ENCODE results near the gene GPR141.

Gene GPR141

DNA sequence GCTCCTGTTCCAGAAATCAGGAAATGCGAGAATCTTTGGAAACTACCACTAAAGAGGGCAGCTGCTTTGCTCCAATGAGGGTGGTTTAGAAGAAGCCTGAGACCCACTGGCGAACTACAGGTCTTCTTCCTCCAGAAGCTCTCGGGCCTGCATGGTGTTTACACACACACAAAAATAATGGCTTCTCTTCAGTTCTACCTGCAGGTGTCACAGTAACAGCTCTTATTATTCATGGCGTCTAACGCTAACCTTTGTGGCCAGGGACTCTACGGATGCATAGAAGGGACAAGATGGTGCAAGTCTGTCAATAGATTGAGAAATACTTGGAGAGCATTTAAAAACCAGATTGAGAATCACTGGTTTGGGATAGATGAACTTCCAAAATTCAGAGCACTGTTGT lies 22.4 kb downstream of the GPR141 start:
- Histone ChIP-seq H3K4me1 (ENCODE audit: insufficient read depth, low read length, poor library complexity, severe bottlenecking) (peaks cover 14% of the 10 kb centered on the region), H2AFZ (ENCODE audit: low read length) (no peak overlapping the region), H3K9me3 (ENCODE audit: insufficient read depth, low read depth, low read length) (no peaks in the 10 kb centered on the region), H3K4me3 (ENCODE audit: low read length, poor library complexity, severe bottlenecking) (no peak overlapping the region), H3K79me2 (ENCODE audit: insufficient read depth, low read length) (no peaks in the 10 kb centered on the region), H4K20me1 (ENCODE audit: insufficient read depth, low read length, poor library complexity, severe bottlenecking) (no peaks in the 10 kb centered on the region), H3F3A (ENCODE audit: low read depth) (no peaks in the 10 kb centered on the region), H3K9me2 (replicated peaks; ENCODE audit: low read depth, low read length) (no peaks in the 10 kb centered on the region), H3K9ac (ENCODE audit: low read depth, low read length, poor library complexity, severe bottlenecking) (no peak overlapping the region), H3K27me3 (ENCODE audit: insufficient read depth, low read length, poor library complexity, severe bottlenecking) (no peaks in the 10 kb centered on the region), H3K36me3 (ENCODE audit: insufficient read depth, low read length) (no peaks in the 10 kb centered on the region), H3K4me2 (ENCODE audit: low read depth, low read length, poor library complexity, severe bottlenecking) (no peak overlapping the region)
- no peak for TF ChIP-seq CTCF (conservative IDR thresholded peaks at IDR 0.05; ENCODE audit: low read length)
- TF ChIP-seq EZH2phosphoT487 (IDR thresholded peaks at IDR 0.05; ENCODE audit: borderline replicate concordance): no peak

DNA sequence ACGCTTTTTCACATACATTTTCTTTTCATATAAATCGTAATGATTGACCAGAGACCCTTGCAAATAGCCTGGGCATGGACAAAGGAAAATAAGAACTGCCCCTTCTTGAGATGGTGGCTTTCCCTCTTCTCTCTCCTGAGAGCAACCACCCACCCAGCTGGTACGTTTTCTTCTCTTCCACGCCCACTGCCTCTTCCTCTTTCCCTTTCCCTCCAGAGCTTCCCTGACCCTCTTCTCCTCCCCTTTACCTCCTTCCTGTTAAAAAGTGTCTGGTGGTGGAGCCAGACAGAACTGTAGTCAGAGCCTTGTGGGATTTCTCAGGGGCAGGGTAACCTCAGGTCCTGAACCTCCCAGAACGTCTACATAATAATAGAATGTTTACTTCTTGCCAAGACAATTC lies 23.2 kb downstream of the GPR141 start:
- no peaks in the 10 kb centered on the region for H3F3A ChIP-seq (ENCODE audit: low read depth)
- peaks cover 14% of the 10 kb centered on the region for H3K4me1 ChIP-seq (ENCODE audit: insufficient read depth, low read length, poor library complexity, severe bottlenecking)
- no peak overlapping the region for H3K4me2 ChIP-seq (ENCODE audit: low read depth, low read length, poor library complexity, severe bottlenecking)
- no peak for TF ChIP-seq CTCF (conservative IDR thresholded peaks at IDR 0.05; ENCODE audit: low read length)
- no peak for TF ChIP-seq EZH2phosphoT487 (IDR thresholded peaks at IDR 0.05; ENCODE audit: borderline replicate concordance)
- H3K9ac ChIP-seq (ENCODE audit: low read depth, low read length, poor library complexity, severe bottlenecking): no peak overlapping the region
- H3K9me3 ChIP-seq (ENCODE audit: insufficient read depth, low read depth, low read length): no peaks in the 10 kb centered on the region
- no peak overlapping the region for H3K4me3 ChIP-seq (ENCODE audit: low read length, poor library complexity, severe bottlenecking)
- H3K79me2 ChIP-seq (ENCODE audit: insufficient read depth, low read length): no peaks in the 10 kb centered on the region
- no peaks in the 10 kb centered on the region for H3K9me2 ChIP-seq (replicated peaks; ENCODE audit: low read depth, low read length)
- no peaks in the 10 kb centered on the region for H3K27me3 ChIP-seq (ENCODE audit: insufficient read depth, low read length, poor library complexity, severe bottlenecking)
- H4K20me1 ChIP-seq (ENCODE audit: insufficient read depth, low read length, poor library complexity, severe bottlenecking): no peaks in the 10 kb centered on the region
- H3K36me3 ChIP-seq (ENCODE audit: insufficient read depth, low read length): no peaks in the 10 kb centered on the region
- H2AFZ ChIP-seq (ENCODE audit: low read length): no peak overlapping the region

DNA sequence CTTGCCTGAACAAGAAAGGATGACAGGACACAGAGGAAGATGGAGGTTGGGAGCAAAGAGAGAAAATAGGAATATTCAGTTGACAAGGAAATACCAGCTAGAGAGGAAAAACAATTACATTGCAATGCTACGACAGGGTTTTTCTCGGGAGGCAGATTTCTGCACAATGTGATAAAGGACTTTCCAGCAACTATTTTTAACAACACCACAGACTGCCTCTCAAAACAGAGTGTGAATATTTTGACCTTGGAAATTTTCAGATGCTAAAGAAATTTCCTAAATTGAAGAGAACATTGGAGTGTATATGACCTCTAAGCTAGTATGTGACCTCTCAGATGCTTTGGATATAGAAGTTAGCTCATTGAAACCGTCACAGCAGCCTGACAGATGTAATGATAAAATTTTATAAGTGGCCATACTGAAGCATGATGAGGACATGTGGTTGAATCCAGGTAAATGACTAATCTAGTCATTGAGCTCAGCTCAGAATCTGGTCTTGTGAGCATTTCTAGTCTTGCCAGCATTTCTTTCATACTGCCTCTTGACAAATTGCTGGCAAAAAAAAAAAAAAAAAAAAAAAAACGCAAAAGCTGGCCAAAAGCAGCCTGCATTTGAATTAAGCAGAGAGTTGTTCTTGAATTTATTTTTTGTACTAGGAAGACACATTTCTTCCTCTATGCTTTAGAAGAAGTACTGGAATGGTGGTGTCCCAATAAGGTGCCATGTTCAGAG lies 24.4 kb downstream of the GPR141 start:
- Histone ChIP-seq H3K36me3 (ENCODE audit: insufficient read depth, low read length) (no peaks in the 10 kb centered on the region), H3K79me2 (ENCODE audit: insufficient read depth, low read length) (no peaks in the 10 kb centered on the region), H3K4me3 (ENCODE audit: low read length, poor library complexity, severe bottlenecking) (no peak overlapping the region), H3K4me1 (ENCODE audit: insufficient read depth, low read length, poor library complexity, severe bottlenecking) (peaks cover 12% of the 10 kb centered on the region), H3K9me2 (replicated peaks; ENCODE audit: low read depth, low read length) (no peaks in the 10 kb centered on the region), H3F3A (ENCODE audit: low read depth) (no peaks in the 10 kb centered on the region), H3K4me2 (ENCODE audit: low read depth, low read length, poor library complexity, severe bottlenecking) (no peak overlapping the region), H3K9ac (ENCODE audit: low read depth, low read length, poor library complexity, severe bottlenecking) (no peak overlapping the region), H2AFZ (ENCODE audit: low read length) (no peak overlapping the region), H4K20me1 (ENCODE audit: insufficient read depth, low read length, poor library complexity, severe bottlenecking) (no peaks in the 10 kb centered on the region), H3K9me3 (ENCODE audit: insufficient read depth, low read depth, low read length) (no peaks in the 10 kb centered on the region), H3K27me3 (ENCODE audit: insufficient read depth, low read length, poor library complexity, severe bottlenecking) (no peaks in the 10 kb centered on the region)
- TF ChIP-seq CTCF (conservative IDR thresholded peaks at IDR 0.05; ENCODE audit: low read length) (no peak), EZH2phosphoT487 (IDR thresholded peaks at IDR 0.05; ENCODE audit: borderline replicate concordance) (no peak)
